Amygdala (tissue), 56 donors: ENCODE data around the gene LMX1A.
A peak's percentile ranks its signal among the peaks of the same experiment; 100 is the strongest.

ENCODE experiments used
- DNase-seq, 56 donors: peaks; one replicate each; lab custom pipeline; 2025; lab: John Stamatoyannopoulos, UW

LMX1A gene

DNA sequence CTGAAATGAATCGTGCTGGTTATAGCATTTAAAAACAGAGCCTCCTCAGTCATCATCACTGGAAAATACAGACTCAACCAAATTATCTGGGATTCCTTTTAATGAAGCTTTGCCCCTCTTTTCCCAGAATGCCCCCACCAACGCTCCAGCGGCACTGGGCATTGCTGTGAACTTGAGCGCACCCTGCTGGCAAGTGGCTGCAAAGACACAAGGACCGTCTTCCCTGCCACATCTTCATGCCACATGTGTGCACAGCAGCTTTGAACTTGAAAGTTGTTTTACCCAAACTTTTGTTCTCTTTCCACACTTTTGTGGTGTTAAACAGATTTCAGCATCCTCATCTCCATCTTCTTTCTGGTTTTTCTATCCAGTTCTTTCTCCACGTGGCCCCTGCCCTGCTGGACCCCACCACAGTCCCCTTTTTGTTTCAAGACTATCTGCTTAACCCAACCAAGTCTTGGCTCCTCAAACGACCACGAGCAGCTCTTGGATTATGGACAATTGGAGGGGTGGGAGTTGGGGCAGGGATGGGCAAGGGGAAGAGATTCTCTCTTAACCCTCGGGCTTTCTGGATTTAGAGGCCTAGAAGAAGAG, 12.8 kb upstream of the LMX1A start:
- DNase-seq, result peak in 38 of 56 donors; percentile 4 to 71 (median 24)

- DNase-seq, result peak in 47 of 56 donors; percentile 7 to 77 (median 38)
Measured at GRCh38 chr1:165367375-165367993, 11.0 kb upstream of the LMX1A start.

DNA sequence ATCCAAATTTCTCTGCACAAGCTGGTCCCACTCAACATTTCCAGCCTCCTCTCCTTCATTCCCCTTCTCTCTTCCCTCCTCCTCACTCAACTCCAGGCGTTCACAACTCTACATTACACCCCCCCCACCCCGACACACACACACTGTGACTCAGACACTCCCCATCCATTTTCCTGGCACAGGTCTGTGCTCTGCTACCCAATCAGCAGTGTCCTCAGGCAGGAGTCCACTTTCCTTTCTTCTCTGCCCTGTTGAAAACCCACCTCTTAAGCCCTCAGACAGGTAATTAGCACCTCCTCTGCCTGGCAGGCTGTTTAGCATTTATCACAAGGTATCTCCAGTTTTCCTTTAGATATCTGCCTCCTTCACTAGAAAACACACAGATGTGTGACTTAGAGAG, 8.8 kb upstream of the LMX1A start:
- no peak for DNase-seq

GRCh38 chr1:165364568-165365133, 8.1 kb upstream of the LMX1A start:
- peak in 1 of 56 donors; percentile 32 for DNase-seq

DNA sequence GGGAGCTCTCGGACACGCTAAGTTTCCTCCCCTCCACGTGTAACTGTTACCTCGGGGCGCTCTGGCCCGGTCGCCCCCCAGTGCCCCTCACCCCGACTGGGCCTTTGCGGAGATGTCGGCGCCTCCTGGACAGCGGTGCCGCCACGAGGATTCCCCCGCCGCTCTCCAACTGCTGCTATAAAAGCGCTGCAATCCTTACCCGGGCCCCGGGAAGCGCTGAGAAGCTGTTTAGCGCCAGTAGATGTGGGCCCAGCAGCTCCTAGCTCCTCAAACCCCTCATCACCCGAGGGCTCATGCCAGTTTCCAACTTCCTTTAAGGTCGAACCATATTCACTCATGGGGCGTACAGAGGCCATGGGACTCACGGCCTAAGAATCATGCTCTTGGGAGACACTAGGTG, 361 bp upstream of the LMX1A start:
- DNase-seq, result no peak

DNA sequence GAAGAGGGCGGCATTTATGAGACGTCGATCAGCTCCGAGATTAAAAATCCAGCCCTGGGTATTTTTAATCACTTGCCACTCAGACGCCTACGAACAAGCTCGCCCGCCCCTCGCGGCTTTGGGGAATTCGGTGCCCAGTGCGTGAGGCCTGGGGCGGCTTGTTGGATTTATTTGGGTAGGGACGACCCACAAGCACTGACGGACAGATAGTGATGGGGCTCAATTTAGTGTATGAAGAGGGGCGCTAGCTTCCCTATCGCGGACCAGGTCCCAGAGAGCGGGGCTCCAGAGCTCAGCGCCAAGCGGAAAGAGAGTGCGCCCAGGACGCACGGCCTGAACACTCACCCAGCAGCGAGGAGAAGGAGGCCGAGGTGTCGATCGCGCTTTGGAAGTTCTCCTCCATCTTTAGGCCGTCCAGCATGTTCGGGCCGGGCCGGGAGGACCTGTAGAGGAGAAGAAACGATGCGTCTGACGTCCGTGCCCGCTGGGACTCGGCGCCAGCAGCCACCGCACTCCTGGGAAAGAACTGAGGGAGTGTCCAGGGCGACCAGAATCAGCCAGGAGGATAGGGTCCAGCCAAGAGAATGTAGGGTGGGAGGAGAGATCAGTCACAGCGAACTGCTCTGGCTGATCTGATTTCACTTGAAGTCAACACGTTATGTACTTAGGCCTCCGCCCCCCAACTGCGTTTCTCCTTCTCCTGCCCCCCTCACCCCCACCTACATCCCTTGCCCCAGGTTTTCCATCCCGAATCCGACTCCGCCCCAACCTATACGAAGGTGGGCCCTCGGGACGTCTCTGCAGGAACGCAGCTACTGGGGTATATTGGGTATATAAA, 1.2 kb downstream of the LMX1A start:
- DNase-seq, result no peak

DNA sequence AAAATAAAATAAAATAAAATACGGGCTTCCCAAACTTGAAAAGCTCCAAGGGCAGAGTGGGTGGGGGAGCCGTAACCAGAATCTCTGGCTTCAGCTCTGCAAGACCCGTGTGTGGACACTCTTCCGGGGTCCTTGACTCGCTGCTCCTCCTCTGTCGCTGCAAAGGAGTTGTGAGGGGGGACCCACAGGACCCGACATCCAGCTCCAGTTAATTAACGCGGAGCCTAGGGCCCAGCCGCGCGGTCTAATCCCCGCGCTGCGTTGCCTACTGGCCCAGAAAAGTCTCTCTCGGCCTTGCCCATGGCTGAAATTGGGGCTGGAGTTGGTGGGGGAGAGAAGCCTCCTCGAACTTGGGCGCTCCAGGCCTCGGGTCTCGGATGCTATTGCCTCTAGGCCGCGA, 1.8 kb downstream of the LMX1A start:
- no peak for DNase-seq

DNA sequence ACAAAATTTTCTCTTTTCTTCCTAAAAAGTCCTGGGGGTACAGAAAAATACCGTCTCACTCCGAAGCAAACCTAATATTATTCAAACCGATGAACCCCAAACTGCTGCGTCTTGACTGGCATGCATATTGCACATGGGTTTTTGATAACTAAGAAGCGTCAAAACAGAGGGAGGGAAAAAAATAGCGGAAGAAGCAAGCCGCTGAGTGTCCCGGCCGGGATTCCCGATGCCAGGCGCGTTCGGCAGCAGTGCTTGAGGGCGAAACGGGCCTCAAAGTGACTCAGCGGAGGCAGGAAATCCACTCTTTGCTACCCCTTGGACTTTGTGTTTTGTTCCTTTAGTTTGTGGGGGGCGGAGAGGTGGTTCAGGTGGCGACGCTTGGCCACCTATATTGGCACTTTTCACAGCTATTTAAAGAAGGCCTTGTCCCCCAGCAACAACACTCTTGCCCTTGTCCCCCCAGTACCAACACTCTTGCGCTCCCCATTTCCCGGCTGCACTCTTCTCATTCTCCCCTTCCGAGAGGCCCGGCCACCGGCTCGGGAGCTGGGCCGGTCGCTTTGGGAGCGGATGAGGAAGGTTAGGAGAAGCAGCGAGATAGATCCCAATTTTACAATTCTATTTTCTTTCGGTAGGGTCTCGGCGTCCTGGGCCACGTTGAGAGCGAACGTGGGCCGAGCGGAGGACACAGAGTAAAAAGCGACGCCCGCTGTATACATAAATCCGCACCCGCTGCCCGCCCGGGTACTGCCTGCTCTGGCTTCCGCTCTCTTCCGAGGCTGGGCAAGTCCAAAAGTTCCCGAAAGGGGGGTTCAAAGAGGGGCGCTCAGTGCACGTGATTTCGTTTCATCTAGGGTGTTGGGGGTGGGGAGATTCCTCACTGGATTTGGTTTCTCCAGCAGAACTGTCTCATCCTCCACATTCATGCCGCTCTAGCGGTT, 2.5 kb downstream of the LMX1A start:
- no peak for DNase-seq

GRCh38 chr1:165352442-165353293, 3.8 kb downstream of the LMX1A start:
- DNase-seq, result no peak

DNA sequence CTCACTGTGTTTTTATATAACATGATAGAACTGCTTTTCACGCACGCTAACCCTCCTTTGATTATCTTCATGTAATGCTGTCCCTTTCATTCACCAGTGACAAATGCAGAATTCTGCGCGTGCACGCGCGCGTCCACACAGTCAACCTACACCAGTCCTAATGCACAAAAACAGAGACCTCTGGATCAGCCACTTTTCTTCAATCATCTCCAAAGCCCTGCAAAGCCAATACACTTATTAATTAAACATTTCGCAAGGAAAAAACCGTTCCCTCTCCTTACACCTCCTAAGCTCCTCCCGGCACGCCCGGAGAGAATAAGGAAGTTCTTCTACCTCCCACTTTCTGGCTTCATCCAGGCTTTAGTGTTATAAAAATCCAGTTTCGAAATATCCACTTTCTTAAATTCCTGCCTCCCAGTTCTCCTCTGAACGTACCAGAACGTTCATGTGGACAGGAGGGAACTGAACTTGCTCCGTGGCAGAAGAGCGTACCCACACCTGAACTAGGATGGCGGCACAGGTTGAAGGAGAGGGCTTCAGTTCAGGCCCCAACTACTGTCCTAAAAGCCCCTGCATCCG, 4.6 kb downstream of the LMX1A start:
- no peak for DNase-seq

DNA sequence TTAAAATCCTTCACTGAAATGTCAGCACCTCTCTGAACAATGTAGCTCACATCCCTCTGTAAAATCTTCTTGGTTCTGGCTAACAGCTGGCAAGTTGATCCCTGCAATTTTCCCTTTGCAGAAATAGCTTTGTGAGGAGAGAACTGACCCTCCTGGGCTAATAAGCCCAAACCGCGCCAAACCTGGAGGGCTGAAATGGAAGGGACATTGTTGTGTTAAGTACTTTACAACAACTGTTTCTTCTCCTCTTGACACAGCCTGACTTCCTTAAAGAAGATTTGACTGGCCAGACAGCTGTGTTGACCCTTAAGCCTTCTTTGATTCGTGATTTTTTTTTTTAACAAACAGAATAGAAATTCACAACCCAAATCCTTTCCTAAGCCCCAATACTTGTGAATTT, 5.7 kb downstream of the LMX1A start:
- no peak for DNase-seq

DNA sequence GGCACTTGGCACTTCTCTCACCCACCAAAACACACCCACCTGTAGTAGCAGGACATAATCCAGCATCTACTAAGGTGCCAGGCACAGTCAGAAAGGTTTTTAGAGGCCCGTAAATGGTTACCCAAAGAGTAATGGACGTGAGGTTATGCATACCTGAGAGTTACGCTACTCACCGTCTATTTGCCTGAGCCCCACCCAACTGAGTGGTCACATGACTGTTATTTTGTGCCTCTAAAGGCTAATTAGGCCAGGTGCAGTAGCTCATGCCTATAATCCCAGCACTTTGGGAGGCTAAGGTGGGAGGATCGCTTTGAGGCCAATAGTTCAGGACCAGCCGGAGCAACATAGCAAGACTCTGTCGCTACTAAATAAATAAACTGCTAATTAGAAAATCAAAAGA, 11.0 kb downstream of the LMX1A start:
- no peak for DNase-seq

GRCh38 chr1:165344736-165345135, 11.8 kb downstream of the LMX1A start:
- DNase-seq, result no peak

GRCh38 chr1:165344198-165344597, 12.3 kb downstream of the LMX1A start:
- no peak for DNase-seq

DNA sequence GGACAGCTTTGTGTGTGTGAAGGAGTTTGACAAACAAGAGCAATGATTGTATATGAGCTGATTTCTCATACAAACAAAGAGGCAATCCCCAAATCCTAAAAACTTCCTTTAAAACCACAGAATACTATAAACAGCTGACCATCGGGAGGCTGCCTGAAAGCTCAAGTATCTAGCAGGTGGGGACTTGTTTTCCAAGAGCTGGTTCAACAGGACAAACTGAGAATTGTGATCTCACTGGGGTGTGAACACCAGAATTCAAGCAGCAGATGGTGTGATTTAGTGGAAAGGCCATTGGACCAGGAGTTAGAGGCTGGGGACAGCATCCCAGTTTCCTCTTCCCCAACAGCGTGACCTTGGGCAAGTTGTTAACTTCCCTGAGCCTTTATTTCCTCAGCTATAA, 13.9 kb downstream of the LMX1A start:
- DNase-seq, result no peak

DNA sequence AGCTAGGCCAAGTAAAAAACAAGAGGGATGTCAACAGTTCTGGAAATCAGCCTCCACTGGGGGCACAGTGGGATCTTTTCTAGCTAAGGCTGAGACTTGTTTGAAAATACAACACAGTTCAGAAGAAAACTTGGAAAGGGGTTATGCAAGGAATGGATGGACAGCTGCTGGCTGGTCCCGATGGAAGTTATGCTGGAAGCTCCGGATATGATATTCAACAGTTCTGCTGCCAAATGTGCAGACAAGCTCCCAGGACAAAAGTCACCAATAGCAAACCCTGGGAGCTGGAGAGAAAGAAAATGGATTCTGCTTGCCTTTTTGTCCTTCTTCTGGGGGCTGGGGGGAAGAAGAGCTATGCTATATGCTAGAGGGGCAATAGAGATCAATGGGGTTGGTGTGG, 14.3 kb downstream of the LMX1A start:
- no peak for DNase-seq

GRCh38 chr1:165339164-165339563, 17.4 kb downstream of the LMX1A start:
- no peak for DNase-seq

DNA sequence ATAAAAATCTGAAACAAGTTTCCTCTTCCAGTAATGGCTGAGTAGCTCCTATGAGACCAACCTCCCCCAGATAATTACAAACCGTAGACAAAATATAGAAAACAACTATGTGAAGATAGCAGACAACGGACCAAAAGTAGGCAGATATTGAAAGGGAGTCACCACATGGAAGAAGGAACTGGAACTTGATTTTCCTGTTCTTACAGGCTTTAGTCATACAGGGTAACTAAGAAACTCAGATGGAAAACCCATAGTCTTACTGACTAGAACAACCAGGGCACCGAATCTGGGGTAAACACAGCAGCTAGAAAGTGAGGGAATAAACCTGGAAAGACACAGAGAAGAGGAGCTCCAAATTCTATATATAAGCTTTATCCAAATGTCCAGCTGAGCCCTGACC, 26.0 kb downstream of the LMX1A start:
- no peak for DNase-seq

GRCh38 chr1:165329104-165329503, 27.4 kb downstream of the LMX1A start:
- no peak for DNase-seq
